ENCODE results near the gene CCDC3. TPM values are rescaled to one million over a fixed set of nuclear protein-coding genes. Genes with fewer than 3 reads are reported as not detected.

Gene CCDC3
- total RNA-seq, 4 donors from 2014 or later: 6.1 to 57.4 (median 21.6) TPM

DNA sequence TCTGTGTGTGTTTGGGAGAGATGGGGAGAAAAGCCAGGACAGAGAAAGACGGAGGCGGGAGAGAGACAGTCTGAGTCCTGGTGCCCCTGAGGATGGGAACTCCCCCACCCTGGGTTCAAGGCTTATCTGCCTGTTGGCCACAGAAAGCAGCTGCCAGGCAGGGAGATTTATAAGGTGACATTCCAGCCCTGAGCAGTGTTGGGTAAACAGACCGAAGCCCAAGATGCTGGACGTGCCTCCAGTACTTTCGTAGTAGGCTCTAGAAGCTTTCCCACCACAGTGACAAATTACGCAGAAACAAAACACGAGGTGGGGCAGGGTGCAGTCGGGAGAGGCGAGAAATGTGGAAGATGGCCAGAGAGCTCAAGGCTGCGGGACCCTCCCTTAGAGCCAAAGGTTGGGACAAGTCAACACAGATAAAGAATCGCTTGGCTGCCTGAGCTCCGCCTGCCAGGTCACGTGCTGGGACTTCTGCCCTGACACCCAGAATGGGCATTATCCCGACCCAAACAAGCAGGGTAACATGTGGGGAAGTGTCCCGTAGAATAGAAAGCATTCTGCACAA is 41.1 kb downstream of the CCDC3 start:
- Histone ChIP-seq H3K4me1 (no peaks in the 10 kb centered on the region), H3K4me3 (no peak overlapping the region), H3K9me3 (no peaks in the 10 kb centered on the region), H3K27me3 (no peaks in the 10 kb centered on the region), H3K36me3 (no peaks in the 10 kb centered on the region), H3K27ac (peak overlapping the region; percentile 45 to 75 (median 60))
- peak; percentile 51 to 60 for ATAC-seq
- intact Hi-C loops (cut with DNase I; ENCODE audit: low total_unique reads): loop anchor here (5.0 kb wide), 1 partner anchor 208 kb away; no protein-coding TSS in a partner anchor
- DNase-seq: peak in 1 of 2 donors; percentile 17
- no peak for TF ChIP-seq POLR2A (IDR thresholded peaks at IDR 0.05)
- in situ Hi-C loops (cut with MboI; ENCODE audit: low sequenced_read_pairs in 4 of 4): no loop called here

- ATAC-seq: no peak
- no peak for DNase-seq
Observed at GRCh38 chr10:12958546-12959110, 42.9 kb downstream of the CCDC3 start.

DNA sequence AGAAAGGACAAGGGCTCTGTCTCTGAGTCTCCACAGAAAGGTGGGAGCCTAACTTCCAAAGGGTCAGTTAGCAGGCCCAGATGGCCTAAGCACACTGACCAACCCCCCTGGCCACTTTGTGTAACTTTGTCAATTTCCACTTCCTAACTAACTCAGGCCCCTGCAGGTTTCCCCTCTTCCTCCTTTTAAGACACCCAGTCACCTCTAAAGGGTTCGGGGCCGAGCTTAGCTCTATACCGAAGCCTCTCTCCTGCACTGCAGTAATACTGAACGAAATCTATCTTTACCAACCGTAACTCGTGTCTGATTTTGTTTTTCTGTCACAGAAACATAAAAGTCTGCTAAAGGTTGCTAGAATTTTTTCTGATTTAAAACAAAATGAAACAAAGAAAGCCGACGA is 44.4 kb downstream of the CCDC3 start:
- H3K9me3 ChIP-seq: no peaks in the 10 kb centered on the region
- no peak for ATAC-seq
- peak overlapping the region in 1 of 4 donors; percentile 44 for H3K27ac ChIP-seq
- no peaks in the 10 kb centered on the region for H3K36me3 ChIP-seq
- DNase-seq: no peak
- in situ Hi-C loops (cut with MboI; ENCODE audit: low sequenced_read_pairs in 4 of 4): no loop called here
- no peaks in the 10 kb centered on the region for H3K4me1 ChIP-seq
- no peak for TF ChIP-seq POLR2A (IDR thresholded peaks at IDR 0.05)
- no peak for TF ChIP-seq CTCF (IDR thresholded peaks at IDR 0.05 in 4 of 5, conservative IDR thresholded peaks at IDR 0.05 in 1 of 5)
- intact Hi-C loops (cut with DNase I; ENCODE audit: low total_unique reads): loop anchor here (5.0 kb wide), 1 partner anchor 230 kb away; no protein-coding TSS in a partner anchor
- no peaks in the 10 kb centered on the region for H3K27me3 ChIP-seq
- H3K4me3 ChIP-seq: no peak overlapping the region

More at GRCh38 chr10:12958546-12959110, 42.9 kb downstream of the CCDC3 start:
- Histone ChIP-seq H3K27ac (peak overlapping the region in 1 of 4 donors; percentile 75), H3K9me3 (no peaks in the 10 kb centered on the region), H3K4me3 (no peak overlapping the region), H3K36me3 (no peaks in the 10 kb centered on the region), H3K4me1 (no peaks in the 10 kb centered on the region), H3K27me3 (no peaks in the 10 kb centered on the region)
- in situ Hi-C loops (cut with MboI; ENCODE audit: low sequenced_read_pairs in 4 of 4): no loop called here
- intact Hi-C loops (cut with DNase I; ENCODE audit: low total_unique reads): loop anchor here (5.0 kb wide), 1 partner anchor 231 kb away; no protein-coding TSS in a partner anchor
- TF ChIP-seq CTCF (IDR thresholded peaks at IDR 0.05 in 4 of 5, conservative IDR thresholded peaks at IDR 0.05 in 1 of 5): no peak
- no peak for TF ChIP-seq POLR2A (IDR thresholded peaks at IDR 0.05)

- no peaks in the 10 kb centered on the region for H3K27me3 ChIP-seq
- no peak overlapping the region for H3K4me3 ChIP-seq
- no peaks in the 10 kb centered on the region for H3K36me3 ChIP-seq
- H3K9me3 ChIP-seq: no peaks in the 10 kb centered on the region
- intact Hi-C loops (cut with DNase I; ENCODE audit: low total_unique reads) (loop anchor here (5.0 kb wide), 1 partner anchor 228 kb away; no protein-coding TSS in a partner anchor), in situ Hi-C loops (cut with MboI; ENCODE audit: low sequenced_read_pairs in 4 of 4) (no loop called here)
- no peak for TF ChIP-seq CTCF (IDR thresholded peaks at IDR 0.05 in 4 of 5, conservative IDR thresholded peaks at IDR 0.05 in 1 of 5)
- no peak for TF ChIP-seq POLR2A (IDR thresholded peaks at IDR 0.05)
- peak in 1 of 2 donors; percentile 36 for ATAC-seq
- peak overlapping the region in 2 of 4 donors; percentile 44 to 59 for H3K27ac ChIP-seq
- no peaks in the 10 kb centered on the region for H3K4me1 ChIP-seq
- no peak for DNase-seq
Observed at GRCh38 chr10:12954866-12955265, 46.6 kb downstream of the CCDC3 start.

GRCh38 chr10:12950583-12951128 is 50.9 kb downstream of the CCDC3 start:
- DNase-seq (no peak), ATAC-seq (no peak)
- intact Hi-C loops (cut with DNase I; ENCODE audit: low total_unique reads): no loop called here
- Histone ChIP-seq H3K4me1 (no peaks in the 10 kb centered on the region), H3K27me3 (no peaks in the 10 kb centered on the region), H3K36me3 (no peaks in the 10 kb centered on the region), H3K4me3 (no peak overlapping the region), H3K27ac (no peak overlapping the region), H3K9me3 (no peaks in the 10 kb centered on the region)
- in situ Hi-C loops (cut with MboI; ENCODE audit: low sequenced_read_pairs in 4 of 4): no loop called here
- TF ChIP-seq POLR2A (IDR thresholded peaks at IDR 0.05) (no peak), CTCF (IDR thresholded peaks at IDR 0.05 in 4 of 5, conservative IDR thresholded peaks at IDR 0.05 in 1 of 5) (no peak)
